ENCODE measurements around the gene RIPOR2. TPM values are rescaled to one million over a fixed set of nuclear protein-coding genes. Genes with fewer than 3 reads are reported as not detected.

The RIPOR2 gene
- total RNA-seq, 1 experiment from 2014 or later = 0.47 TPM

DNA sequence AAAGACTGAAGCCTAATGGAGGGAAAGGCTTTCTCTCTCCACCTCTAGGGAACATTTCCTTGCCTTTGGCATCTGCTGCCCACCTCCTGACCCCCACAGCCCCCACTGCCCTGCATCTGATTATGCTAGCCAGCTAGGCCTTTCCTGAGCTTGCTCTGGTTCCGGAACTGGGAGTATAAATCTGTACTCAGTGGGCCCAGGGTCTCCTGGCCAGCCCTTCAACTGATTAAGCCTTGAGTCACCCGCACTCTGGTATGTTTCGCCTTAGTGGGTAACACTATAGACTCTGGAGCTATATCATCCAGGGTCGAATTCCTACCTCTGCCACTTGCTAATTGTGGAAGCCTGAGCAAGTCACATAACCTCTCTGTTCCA is 45.6 kb upstream of the RIPOR2 start:
- intact Hi-C loops (cut with micrococcal nuclease; ENCODE audit: unreplicated experiment) = no loop called here
- CTCF ChIA-PET = interaction anchor here (1.1 to 4.1 kb wide), 4 partner anchors 10 to 70 kb away, joined by 3 to 25 read pairs (median 4); no protein-coding TSS in a partner anchor
- Mint-ChIP-seq H3K4me3 (ENCODE audit: low read depth, unreplicated experiment) (no peak overlapping the region), H3K9me3 (ENCODE audit: low read depth, unreplicated experiment) (no peaks in the 10 kb centered on the region), H3K36me3 (ENCODE audit: insufficient read depth, unreplicated experiment) (no peaks in the 10 kb centered on the region), H3K4me1 (ENCODE audit: low read depth, unreplicated experiment) (peaks cover 47% of the 10 kb centered on the region), H3K27ac (ENCODE audit: unreplicated experiment) (peak overlapping the region; percentile 66), H3K27me3 (ENCODE audit: unreplicated experiment) (no peaks in the 10 kb centered on the region)
- DNase-seq = peak; percentile 42
- BruUV-seq (replicated peaks) = no TSS peak
- TF ChIP-seq, protein P1, sequence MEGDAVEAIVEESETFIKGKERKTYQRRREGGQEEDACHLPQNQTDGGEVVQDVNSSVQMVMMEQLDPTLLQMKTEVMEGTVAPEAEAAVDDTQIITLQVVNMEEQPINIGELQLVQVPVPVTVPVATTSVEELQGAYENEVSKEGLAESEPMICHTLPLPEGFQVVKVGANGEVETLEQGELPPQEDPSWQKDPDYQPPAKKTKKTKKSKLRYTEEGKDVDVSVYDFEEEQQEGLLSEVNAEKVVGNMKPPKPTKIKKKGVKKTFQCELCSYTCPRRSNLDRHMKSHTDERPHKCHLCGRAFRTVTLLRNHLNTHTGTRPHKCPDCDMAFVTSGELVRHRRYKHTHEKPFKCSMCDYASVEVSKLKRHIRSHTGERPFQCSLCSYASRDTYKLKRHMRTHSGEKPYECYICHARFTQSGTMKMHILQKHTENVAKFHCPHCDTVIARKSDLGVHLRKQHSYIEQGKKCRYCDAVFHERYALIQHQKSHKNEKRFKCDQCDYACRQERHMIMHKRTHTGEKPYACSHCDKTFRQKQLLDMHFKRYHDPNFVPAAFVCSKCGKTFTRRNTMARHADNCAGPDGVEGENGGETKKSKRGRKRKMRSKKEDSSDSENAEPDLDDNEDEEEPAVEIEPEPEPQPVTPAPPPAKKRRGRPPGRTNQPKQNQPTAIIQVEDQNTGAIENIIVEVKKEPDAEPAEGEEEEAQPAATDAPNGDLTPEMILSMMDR (IDR thresholded peaks at IDR 0.05; ENCODE audit: unreplicated experiment) = no peak

DNA sequence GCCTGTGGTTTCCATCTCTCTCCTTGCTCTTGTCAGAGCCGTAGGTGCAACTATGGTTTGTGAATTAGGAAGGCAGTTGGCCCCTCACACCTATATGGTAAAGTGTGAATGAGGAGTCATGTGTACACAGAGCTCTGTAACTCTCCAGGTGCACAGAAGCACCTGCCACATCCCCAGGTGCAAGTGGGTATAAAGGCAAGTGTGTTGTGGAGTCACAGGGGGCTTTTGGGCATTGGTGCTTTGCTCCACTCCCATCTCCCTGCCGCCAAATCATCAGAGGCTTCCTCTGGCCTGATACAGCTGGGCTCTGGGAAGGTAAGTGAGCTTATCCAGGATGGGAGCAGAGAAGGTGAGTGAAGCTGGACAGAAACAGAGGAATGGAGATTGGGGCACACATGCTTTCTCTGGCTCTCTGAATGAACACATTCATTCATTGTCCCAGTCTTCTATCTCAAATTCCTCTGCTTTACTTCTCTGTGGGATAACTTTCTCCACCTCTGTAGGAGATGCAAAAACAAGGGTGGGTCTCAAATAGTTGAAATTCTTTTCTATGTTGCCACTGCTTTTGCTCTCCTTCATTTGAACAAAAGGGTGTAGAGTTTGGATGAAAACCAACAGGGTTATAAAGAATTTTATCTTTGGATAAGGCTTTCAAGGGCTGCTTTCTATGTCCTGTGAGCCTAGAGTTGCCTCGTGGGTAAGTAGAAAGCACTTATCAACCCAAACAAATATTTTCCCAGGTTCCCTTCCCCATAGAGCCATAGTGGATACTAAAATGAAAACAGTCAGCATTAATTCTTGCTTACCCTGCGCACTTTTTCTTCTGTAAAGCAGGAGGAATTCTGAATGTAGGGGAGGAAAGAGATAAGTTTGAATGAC is 45.0 kb upstream of the RIPOR2 start:
- intact Hi-C loops (cut with micrococcal nuclease; ENCODE audit: unreplicated experiment) = no loop called here
- H3K4me1 Mint-ChIP-seq (ENCODE audit: low read depth, unreplicated experiment) = peaks cover 46% of the 10 kb centered on the region

DNA sequence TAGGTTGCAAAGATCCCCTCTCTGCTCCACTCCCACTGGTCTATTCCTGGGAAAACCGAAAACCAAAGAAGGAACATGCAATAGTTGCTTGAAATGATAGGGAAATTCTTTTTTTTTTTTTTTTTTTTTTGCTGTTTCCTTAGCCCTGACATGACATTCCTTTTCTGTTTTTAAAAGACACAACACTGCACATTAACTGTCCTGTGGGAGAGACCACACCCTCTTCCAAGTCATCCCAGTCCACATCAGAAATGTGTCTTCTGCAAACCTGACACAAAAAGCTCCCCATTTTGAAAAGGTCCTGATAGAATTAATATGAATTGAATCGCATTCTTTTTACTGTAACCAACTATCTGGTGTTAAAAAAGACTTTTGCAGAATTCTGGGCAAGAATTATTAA is 43.4 kb upstream of the RIPOR2 start:
- H3K9me3 Mint-ChIP-seq (ENCODE audit: low read depth, unreplicated experiment) = no peaks in the 10 kb centered on the region
- peaks cover 45% of the 10 kb centered on the region for H3K4me1 Mint-ChIP-seq (ENCODE audit: low read depth, unreplicated experiment)
- no peaks in the 10 kb centered on the region for H3K36me3 Mint-ChIP-seq (ENCODE audit: insufficient read depth, unreplicated experiment)
- H3K4me3 Mint-ChIP-seq (ENCODE audit: low read depth, unreplicated experiment) = no peak overlapping the region
- DNase-seq = no peak
- TF ChIP-seq, protein P1 (IDR thresholded peaks at IDR 0.05; ENCODE audit: unreplicated experiment) = no peak
- H3K27ac Mint-ChIP-seq (ENCODE audit: unreplicated experiment) = no peak overlapping the region
- H3K27me3 Mint-ChIP-seq (ENCODE audit: unreplicated experiment) = no peaks in the 10 kb centered on the region
- CTCF ChIA-PET = interaction anchor here (0.7 to 4.1 kb wide), 4 partner anchors 12 to 481 kb away, joined by 3 to 25 read pairs (median 8); no protein-coding TSS in a partner anchor
- no TSS peak for BruUV-seq (replicated peaks)
- intact Hi-C loops (cut with micrococcal nuclease; ENCODE audit: unreplicated experiment) = no loop called here

More for the DNA sequence above, 45.0 kb upstream of the RIPOR2 start:
- BruUV-seq (replicated peaks) = no TSS peak
- CTCF ChIA-PET = interaction anchor here (0.5 to 4.1 kb wide), 7 partner anchors 10 to 705 kb away, joined by 3 to 25 read pairs (median 4); no protein-coding TSS in a partner anchor
- H3K27ac Mint-ChIP-seq (ENCODE audit: unreplicated experiment) = peak overlapping the region; percentile 66
- TF ChIP-seq, protein P1 (IDR thresholded peaks at IDR 0.05; ENCODE audit: unreplicated experiment) = no peak
- no peak overlapping the region for H3K4me3 Mint-ChIP-seq (ENCODE audit: low read depth, unreplicated experiment)
- H3K9me3 Mint-ChIP-seq (ENCODE audit: low read depth, unreplicated experiment) = no peaks in the 10 kb centered on the region
- peak; percentile 29 for DNase-seq
- H3K36me3 Mint-ChIP-seq (ENCODE audit: insufficient read depth, unreplicated experiment) = no peaks in the 10 kb centered on the region
- no peaks in the 10 kb centered on the region for H3K27me3 Mint-ChIP-seq (ENCODE audit: unreplicated experiment)

DNA sequence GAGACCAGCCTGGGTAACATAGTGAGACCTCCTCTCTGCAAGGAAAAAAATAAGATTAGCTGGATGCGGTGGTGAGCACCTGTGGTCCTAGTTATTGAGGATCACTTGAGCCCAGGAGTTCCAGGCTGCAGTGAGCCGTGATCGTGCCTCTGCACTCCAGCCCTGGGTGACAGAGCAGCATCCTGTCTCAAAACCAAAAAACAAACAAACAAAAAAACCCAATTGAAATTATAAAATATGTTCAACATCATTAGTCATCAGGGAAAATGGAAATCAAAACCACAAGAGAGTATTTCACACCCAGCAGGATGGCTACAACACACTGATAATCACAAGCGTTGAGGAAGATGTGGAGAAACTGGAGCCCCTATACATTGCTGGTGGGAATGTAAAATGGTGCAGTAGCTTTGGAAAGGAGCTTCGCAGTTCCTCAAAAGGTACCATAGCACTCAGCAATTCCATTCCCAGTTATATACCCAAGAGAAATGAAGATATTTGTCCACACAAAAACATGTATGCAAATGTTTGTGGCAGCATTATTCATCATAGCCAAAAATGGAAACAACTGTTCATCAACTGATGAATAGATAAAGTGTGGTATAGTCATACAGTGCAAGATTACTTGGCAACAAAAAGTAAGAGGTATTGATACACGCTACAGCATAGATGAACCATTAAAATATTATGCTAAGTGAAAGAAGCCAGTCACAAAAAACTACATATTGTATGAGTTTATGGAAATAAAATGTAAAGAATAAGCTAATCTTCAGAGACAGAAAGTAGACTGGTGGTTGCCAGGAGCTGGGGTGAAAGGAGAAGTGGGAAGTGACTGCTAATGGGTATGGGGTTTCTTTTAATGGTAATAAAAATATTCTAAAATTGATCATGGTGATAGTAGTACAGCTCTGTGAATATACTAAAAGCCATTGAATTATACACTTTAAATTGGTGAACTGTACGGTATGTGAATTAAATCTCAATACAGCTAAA is 38.7 kb upstream of the RIPOR2 start:
- intact Hi-C loops (cut with micrococcal nuclease; ENCODE audit: unreplicated experiment) = no loop called here
- no peak for DNase-seq
- BruUV-seq (replicated peaks) = no TSS peak

More for the DNA sequence above, 38.7 kb upstream of the RIPOR2 start:
- TF ChIP-seq, protein P1 (IDR thresholded peaks at IDR 0.05; ENCODE audit: unreplicated experiment) = no peak
- no peak overlapping the region for H3K4me3 Mint-ChIP-seq (ENCODE audit: low read depth, unreplicated experiment)
- H3K4me1 Mint-ChIP-seq (ENCODE audit: low read depth, unreplicated experiment) = no peaks in the 10 kb centered on the region
- H3K36me3 Mint-ChIP-seq (ENCODE audit: insufficient read depth, unreplicated experiment) = no peaks in the 10 kb centered on the region
- H3K27ac Mint-ChIP-seq (ENCODE audit: unreplicated experiment) = no peak overlapping the region
- no peaks in the 10 kb centered on the region for H3K27me3 Mint-ChIP-seq (ENCODE audit: unreplicated experiment)
- no peaks in the 10 kb centered on the region for H3K9me3 Mint-ChIP-seq (ENCODE audit: low read depth, unreplicated experiment)
- CTCF ChIA-PET = interaction anchor here (0.6 to 1.4 kb wide), 3 partner anchors 13 to 199 kb away, joined by 3 to 4 read pairs (median 4); no protein-coding TSS in a partner anchor
